Spleen (tissue), 11 donors: ENCODE data around the gene DNAH17. TPM values are rescaled to one million over a fixed set of nuclear protein-coding genes. Genes with fewer than 3 reads are reported as not detected.

Experiments
- DNase-seq: peaks from one replicate; pipeline ENCODE4 v3.0.0-alpha.2; 2020
- H3K27ac ChIP-seq, 8 donors: fragments of 200-600 bp; sonication (generic) in 7 of 8; 1 replicate in 4 of 8; 2 replicates in 4 of 8; pipeline versions ENCODE4 v1.5.0 to v1.8.0; 2016 to 2021; ENCODE audit warnings: inconsistent platforms in 4 of 8, mild to moderate bottlenecking in 4 of 8, moderate library complexity in 1 of 8
- H3K27me3 ChIP-seq, 7 donors: fragments of 200-600 bp; sonication (generic) in 6 of 7; replicated peaks in 1 of 7; 1 replicate in 4 of 7; 2 replicates in 3 of 7; pipeline versions ENCODE4 v1.5.0 to v1.8.0; 2016 to 2021; ENCODE audit warnings: inconsistent platforms in 3 of 7, mild to moderate bottlenecking in 1 of 7
- H3K36me3 ChIP-seq, 6 donors: fragments of 200-600 bp; sonication (generic) in 5 of 6; 1 replicate in 4 of 6; 2 replicates in 2 of 6; pipeline versions ENCODE4 v1.5.0 to v1.8.0; 2016 to 2021; ENCODE audit warnings: inconsistent platforms in 2 of 6
- H3K4me1 ChIP-seq, 6 donors: fragments of 200-600 bp; sonication (generic) in 5 of 6; 1 replicate in 3 of 6; 2 replicates in 3 of 6; pipeline versions ENCODE4 v1.5.0 to v1.8.0; 2016 to 2021; ENCODE audit warnings: inconsistent platforms in 3 of 6
- H3K4me3 ChIP-seq, 8 donors: fragments of 200-600 bp; sonication (generic) in 7 of 8; 1 replicate in 4 of 8; 2 replicates in 4 of 8; pipeline versions ENCODE4 v1.5.0 to v1.8.0; 2016 to 2021; ENCODE audit warnings: inconsistent platforms in 4 of 8, mild to moderate bottlenecking in 4 of 8, moderate library complexity in 2 of 8
- H3K9me3 ChIP-seq, 8 donors: fragments of 200-600 bp; sonication (generic) in 7 of 8; 1 replicate in 4 of 8; 2 replicates in 4 of 8; pipeline versions ENCODE4 v1.5.0 to v1.8.0; 2016 to 2021; ENCODE audit warnings: inconsistent platforms in 4 of 8
- CTCF ChIP-seq, 11 experiments: fragments of 200-600 bp in 7 of 11; fragments of 450-650 bp in 4 of 11; sonication (generic) in 4 of 11; IDR thresholded peaks in 8 of 11; conservative IDR thresholded peaks in 3 of 11; 1 replicate in 7 of 11; 2 replicates in 4 of 11; pipeline versions ENCODE4 v1.4.0 to v1.8.0; 2016 to 2021; ENCODE audit warnings: antibody characterized with exemption in 11 of 11, inconsistent platforms in 4 of 11, mild to moderate bottlenecking in 1 of 11
- POLR2A ChIP-seq, 3 donors: fragments of 450-650 bp; IDR thresholded peaks; one replicate each; pipeline ENCODE4 v1.5.1; 2017; ENCODE audit warnings: antibody characterized with exemption in 3 of 3, mild to moderate bottlenecking in 1 of 3
- POLR2AphosphoS5 ChIP-seq, 3 donors: sonication (generic); formaldehyde crosslinking; IDR thresholded peaks; one replicate each; pipeline ENCODE4 v1.5.1; 2017; ENCODE audit warnings: antibody characterized with exemption in 3 of 3
- WGBS, 5 donors: extraction: QIAGEN DNeasy Blood & Tissue Kit in 3 of 5; methylation state at CpG; one replicate each; pipeline versions ENCODE4 v1.1.5 to v1.1.7; 2013 to 2018; 5-methylcytosine and 5-hydroxymethylcytosine counted together
- intact Hi-C: fragments of 100-400 bp; cut with DNase I; formaldehyde crosslinking; loops from one replicate; pipeline ENCODE4 v1.15.0; 2023; ENCODE audit warnings: low total_unique reads
- polyA plus RNA-seq, 3 donors: library from polyadenylated mRNA; stranded (reverse); fragments of 200-250 nt; gene quantifications; one replicate each; pipeline ENCODE4 v1.2.1, GENCODE V29; 2013
- total RNA-seq, 7 donors: library from RNA; depleted of rRNA in 3 of 7; stranded (reverse); fragments of >200 nt in 3 of 7; fragmentation: NEBNext Ultra II Directional in 4 of 7; extraction: Animal tissue kit (Norgen Biotek cat#: 25700) in 4 of 7; gene quantifications; one replicate each; pipeline versions ENCODE4 v1.1.0 to v1.2.1, GENCODE V29; 2016 to 2021
- donor health status: healthy with polysubstance abuse.
- donor health status: DM: no; HTN: no; CAD: no; lungs with moderate emphysema.
- donor health status: DM: no; HTN: no; CAD: no.
- donor health status: Bipolar disorder and iron deficiency.
- donor health status: healthy.
- donor health status: DM: no; HTN: no; CAD: no.
- donor health status: DM: yes; HTN: yes; CAD: no.

Gene DNAH17
- total and polyA plus RNA-seq, 10 donors, result 0.06 to 1.0 (median 0.72) TPM; not detected in 1

GRCh38 chr17:78435330-78436005, 141.7 kb downstream of the DNAH17 start:
- H3K4me1 ChIP-seq, result peaks cover 0 to 14% (median 2%) of the 10 kb centered on the region in 6 donors
- no peaks in the 10 kb centered on the region for H3K9me3 ChIP-seq
- intact Hi-C loops, result no loop called here
- H3K27me3 ChIP-seq, result peaks cover 0 to 14% (median 0%) of the 10 kb centered on the region in 7 donors
- TF ChIP-seq POLR2AphosphoS5 (IDR thresholded peaks at IDR 0.05) (peak; percentile 3 to 69 (median 28)), CTCF (IDR thresholded peaks at IDR 0.05 in 8 of 11, conservative IDR thresholded peaks at IDR 0.05 in 3 of 11) (no peak), POLR2A (IDR thresholded peaks at IDR 0.05) (no peak)
- H3K27ac ChIP-seq, result no peak overlapping the region
- no peak for DNase-seq
- H3K4me3 ChIP-seq, result no peak overlapping the region
- 76 to 86% (median 81%) methylated on average over 19 of the region's 19 CpGs for WGBS, 5 donors
- peaks cover 0 to 6% (median 0%) of the 10 kb centered on the region in 6 donors for H3K36me3 ChIP-seq

GRCh38 chr17:78434455-78435329, 142.5 kb downstream of the DNAH17 start:
- TF ChIP-seq POLR2A (IDR thresholded peaks at IDR 0.05), result no peak
- TF ChIP-seq POLR2AphosphoS5 (IDR thresholded peaks at IDR 0.05), result peak in 1 of 3 donors; percentile 68
- no peak for TF ChIP-seq CTCF (IDR thresholded peaks at IDR 0.05 in 8 of 11, conservative IDR thresholded peaks at IDR 0.05 in 3 of 11)
- intact Hi-C loops, result no loop called here
- no peak overlapping the region for H3K4me3 ChIP-seq
- DNase-seq, result no peak
- H3K9me3 ChIP-seq, result no peaks in the 10 kb centered on the region
- peaks cover 0 to 14% (median 2%) of the 10 kb centered on the region in 6 donors for H3K4me1 ChIP-seq
- H3K36me3 ChIP-seq, result peaks cover 0 to 14% (median 4%) of the 10 kb centered on the region in 6 donors
- peaks cover 0 to 14% (median 0%) of the 10 kb centered on the region in 7 donors for H3K27me3 ChIP-seq
- no peak overlapping the region for H3K27ac ChIP-seq
- WGBS, 5 donors, result 64 to 71% (median 67%) methylated on average over 13 to 18 of the region's 18 CpGs

- Histone ChIP-seq H3K9me3 (no peaks in the 10 kb centered on the region), H3K36me3 (peaks cover 0 to 23% (median 12%) of the 10 kb centered on the region in 6 donors), H3K27ac (no peak overlapping the region), H3K27me3 (peaks cover 0 to 14% (median 0%) of the 10 kb centered on the region in 7 donors), H3K4me1 (peaks cover 0 to 9% (median under 1%) of the 10 kb centered on the region in 6 donors), H3K4me3 (no peak overlapping the region)
- no peak for DNase-seq
- WGBS, 5 donors, result 84 to 90% (median 86%) methylated on average over 13 of the region's 13 CpGs
- TF ChIP-seq POLR2AphosphoS5 (IDR thresholded peaks at IDR 0.05), result peak; percentile 42 to 77 (median 52)
- no peak for TF ChIP-seq CTCF (IDR thresholded peaks at IDR 0.05 in 8 of 11, conservative IDR thresholded peaks at IDR 0.05 in 3 of 11)
- intact Hi-C loops, result no loop called here
These were observed 143.3 kb downstream of the DNAH17 start for GRCh38 chr17:78433780-78434335.
